NCI-H2029 treated with DMSO at 0.1 percent for 48 hours (cell line): ENCODE measurements around the gene MYRIP.
A peak's percentile ranks its signal among the peaks of the same experiment; 100 is the strongest.

Source experiments
- DNase-seq: peaks from one replicate; lab custom pipeline; 2025; lab: John Stamatoyannopoulos, UW

Gene MYRIP

DNA sequence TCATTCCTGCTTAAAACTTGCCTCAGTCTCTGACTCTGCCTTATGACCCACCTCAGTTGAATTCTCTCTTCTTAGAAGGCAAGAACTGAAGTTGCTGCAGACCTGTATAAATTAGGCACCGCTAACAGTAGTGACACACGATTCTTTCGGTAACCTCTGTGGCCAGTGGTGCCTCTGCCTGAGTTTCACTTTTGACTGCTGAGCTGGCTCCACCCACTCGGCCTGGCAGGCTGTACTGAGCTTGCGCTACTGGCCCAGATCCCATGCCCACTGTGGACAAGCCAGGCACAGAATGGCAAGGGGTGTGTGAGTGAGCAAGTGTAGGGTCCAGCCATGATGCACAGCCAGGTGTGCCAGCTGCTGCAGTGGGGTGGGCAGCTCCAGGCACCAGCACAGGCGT is 481.0 kb downstream of the MYRIP start:
- DNase-seq = no peak

GRCh38 chr3:40291471-40291870 is 482.1 kb downstream of the MYRIP start:
- DNase-seq = no peak

GRCh38 chr3:40292637-40293349 is 483.4 kb downstream of the MYRIP start:
- no peak for DNase-seq

DNA sequence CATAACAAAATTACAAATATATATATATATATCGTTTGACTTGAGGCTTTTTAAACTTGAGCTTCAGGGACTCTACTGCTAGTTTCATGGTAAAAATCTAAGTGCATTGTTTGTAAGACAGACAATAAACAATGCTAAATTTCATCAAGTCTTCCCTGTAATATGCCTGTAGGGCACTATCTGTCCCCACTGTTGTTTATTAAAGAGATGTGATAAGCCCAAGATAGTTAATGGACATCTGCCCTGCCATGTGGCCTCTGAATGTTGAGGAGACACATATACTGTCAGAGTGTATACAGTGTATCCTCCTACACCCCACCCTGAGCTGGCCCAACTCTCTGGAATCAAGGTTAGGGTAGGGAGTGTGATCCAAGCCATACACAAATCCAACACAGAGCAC is 485.0 kb downstream of the MYRIP start:
- DNase-seq = no peak

DNA sequence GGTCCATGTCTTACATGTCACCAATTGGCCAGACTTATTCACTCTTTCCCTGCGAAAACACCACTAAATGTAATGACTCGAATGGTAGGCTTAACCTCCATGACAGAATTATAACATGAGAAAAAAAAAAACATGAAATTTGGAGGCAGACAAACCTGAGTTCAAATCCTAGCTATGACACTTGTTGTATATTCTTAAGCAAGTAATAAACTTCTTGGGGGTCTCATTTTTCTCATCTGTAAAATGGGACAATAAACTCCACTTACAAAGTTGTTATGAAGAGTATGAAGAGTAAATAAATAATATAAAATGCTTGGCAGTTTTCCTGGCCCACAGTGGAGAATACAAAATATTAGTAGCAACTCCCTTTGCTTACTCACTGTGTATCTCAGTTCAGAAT is 488.7 kb downstream of the MYRIP start:
- no peak for DNase-seq

DNA sequence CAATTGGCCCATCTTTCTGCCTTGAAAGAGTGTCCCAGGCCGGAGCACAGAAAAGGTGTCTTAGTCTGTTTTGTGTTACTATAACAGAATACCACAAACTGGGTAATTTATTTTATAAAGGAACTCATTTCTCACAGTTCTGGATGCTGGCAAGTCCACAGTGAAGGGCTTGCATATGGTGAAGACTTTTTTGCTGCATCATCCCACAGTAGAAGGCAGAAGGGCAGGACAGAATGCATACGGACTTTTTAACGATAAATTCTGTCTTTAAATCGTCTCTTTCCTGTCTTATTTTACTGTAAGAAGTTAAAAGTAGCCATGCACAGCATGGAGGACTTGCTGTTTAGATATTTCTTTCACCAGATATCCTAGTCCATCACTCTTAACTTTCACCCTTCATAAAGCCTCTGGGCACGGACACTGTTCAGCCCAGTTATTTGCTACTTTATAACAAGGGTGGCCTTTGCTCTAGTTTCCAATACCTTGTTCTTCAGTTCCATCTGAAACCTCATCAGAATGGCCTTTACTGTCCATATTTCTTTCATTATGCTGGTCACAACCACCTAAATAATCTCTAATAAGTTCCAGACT is 489.8 kb downstream of the MYRIP start:
- DNase-seq = no peak

GRCh38 chr3:40299721-40300335 is 490.4 kb downstream of the MYRIP start:
- no peak for DNase-seq

- DNase-seq = no peak
Measured at GRCh38 chr3:40302784-40303183, 493.4 kb downstream of the MYRIP start.

- DNase-seq = no peak
Measured at GRCh38 chr3:40304352-40304751, 494.9 kb downstream of the MYRIP start.

GRCh38 chr3:40306336-40306735 is 496.9 kb downstream of the MYRIP start:
- no peak for DNase-seq

DNA sequence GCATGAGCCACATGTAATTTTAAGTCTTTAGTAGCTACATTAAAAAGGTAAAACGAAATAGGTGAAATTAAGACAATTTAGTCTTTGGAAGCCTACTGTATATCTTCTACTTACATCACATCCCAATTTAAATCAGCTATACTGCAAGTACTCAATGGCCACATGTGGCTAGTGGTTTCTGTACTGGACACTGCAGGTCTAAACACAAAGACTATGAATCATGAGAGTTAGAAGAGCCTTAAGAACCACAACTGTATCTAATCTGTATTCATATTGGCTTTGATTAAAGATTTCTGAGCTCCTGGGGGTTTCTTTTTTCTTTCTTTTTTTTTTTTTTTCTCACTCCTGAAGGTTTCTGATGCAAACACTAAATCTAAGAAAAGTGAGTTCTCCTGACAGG is 497.8 kb downstream of the MYRIP start:
- no peak for DNase-seq

- DNase-seq = no peak
Measured at GRCh38 chr3:40308725-40309417, 499.5 kb downstream of the MYRIP start.

GRCh38 chr3:40309418-40309924 is 500.1 kb downstream of the MYRIP start, which contains the start of gene EIF1B:
EIF1B (plus strand) TSS chr3:40309707; CDS start chr3:40309942, 235 bp downstream.
- DNase-seq = peak; percentile 95
